ENCODE data around the gene SIRPA.

SIRPA gene

DNA sequence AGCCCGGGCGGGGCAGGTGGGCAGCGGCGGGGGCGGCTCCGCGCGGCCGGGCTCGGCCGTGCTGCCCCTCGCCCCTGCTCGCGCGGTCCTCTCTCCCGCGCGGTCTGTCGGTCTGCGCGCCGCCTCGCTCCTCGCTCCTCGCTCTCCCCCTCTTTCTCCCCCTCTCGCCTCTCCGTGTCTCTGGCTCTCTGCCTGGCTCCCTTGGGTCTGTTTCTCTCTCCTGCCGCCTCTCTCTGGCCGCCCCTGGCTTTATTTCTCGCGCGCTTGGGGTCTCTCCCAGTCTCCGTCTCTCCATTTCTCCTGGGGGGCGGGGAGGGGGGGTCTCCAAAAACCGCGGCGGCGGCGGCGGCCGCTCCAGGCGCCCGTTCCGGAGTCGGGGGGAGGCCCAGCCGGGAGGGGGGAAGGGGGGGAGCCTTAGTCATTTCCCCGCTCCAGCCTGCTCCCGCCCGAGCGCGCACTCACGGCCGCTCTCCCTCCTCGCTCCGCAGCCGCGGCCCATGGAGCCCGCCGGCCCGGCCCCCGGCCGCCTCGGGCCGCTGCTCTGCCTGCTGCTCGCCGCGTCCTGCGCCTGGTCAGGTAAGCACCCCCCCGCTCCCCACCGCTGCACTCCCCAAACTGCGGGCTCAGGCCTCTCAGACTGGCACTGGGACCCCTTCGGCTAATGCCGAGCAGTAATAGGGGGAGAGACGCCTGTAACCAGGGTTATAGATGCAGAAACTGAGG lies at the start of gene SIRPA:
Gene SIRPA, plus strand, starts transcription at position 457 of the 723 bp plus-strand sequence. Its CDS starts 41 bp downstream, at position 498.
- DNase-seq (ENCODE audit: low spot score) = peak; percentile 86

DNA sequence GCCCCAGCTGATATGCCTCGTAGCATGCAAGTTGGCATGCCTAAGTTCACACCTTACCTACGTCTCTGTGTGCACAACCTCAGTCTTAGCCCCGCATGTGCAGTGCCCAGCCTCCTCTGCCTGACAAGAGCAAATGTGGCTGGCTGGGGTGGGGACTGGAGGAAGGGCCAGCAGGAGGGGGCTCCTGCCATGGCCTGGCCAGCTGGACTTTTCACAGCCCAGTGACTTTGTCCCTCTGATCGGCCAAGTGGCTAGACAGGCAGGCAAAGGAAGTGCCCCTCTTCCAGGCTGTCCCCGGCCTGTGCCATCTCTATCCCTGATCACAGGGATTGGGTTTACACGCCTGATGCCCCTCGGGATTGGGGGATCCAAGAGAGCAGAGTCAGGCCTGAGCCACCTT lies 49.5 kb upstream of the SIRPA start:
- no peak for DNase-seq (ENCODE audit: low spot score)

DNA sequence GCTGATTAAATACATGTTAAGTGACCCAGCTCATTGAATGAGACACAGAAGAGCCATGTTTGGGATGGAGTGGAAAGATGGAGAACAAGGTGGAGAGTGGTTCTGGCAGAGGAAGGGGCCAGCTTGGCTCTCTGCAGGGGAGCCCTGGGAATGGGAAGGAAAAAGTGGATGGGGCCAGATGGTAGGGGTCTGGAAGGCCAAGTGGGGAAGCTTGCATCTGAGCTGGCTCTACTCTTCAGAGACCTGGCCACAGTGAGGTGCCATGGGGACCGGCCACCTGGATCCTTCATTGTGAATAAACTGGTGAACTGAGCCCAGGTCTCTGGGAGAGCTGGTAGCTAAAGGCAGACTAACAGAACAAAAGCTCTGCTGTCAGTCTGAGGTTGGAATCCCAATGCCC lies 48.9 kb upstream of the SIRPA start:
- DNase-seq (ENCODE audit: low spot score) = no peak

DNA sequence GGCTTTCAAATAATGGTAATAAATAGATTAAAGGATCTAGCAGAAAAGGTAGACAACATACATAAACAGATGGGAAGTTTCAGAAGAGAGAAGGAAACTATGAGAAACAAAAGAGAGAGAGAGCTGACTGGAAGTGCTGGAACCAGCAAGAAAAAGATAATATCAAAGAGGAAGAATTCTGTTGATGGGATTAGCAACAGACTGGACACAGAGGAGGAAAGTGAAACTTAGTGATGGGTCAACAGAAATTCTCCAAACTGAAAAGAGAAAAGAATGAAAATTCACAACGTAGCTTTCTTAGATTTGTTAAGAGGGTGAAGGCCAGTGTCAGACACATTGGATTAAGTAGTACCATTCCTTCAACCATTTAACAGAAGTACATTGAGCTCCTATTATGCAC lies 48.3 kb upstream of the SIRPA start:
- DNase-seq (ENCODE audit: low spot score) = no peak

DNA sequence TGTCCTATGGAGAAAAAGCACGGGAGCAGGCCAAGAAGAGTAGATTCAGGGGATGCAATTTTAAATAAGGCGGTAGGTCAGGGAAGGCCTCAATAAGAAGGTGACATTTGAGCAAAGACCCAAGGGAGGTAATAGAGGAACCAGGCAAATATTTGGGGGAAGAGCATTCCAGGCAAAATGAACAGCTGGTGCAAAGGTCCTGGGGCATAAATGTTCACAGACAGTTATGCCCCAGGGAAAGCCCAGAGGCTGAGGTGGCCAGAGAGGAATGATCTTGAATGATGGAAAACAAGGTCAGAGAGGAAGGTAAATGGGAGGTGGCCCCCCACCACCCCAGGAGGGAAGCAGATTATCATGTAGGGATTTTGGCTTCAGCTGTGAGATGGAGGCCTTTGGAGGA lies 47.4 kb upstream of the SIRPA start:
- no peak for DNase-seq (ENCODE audit: low spot score)

DNA sequence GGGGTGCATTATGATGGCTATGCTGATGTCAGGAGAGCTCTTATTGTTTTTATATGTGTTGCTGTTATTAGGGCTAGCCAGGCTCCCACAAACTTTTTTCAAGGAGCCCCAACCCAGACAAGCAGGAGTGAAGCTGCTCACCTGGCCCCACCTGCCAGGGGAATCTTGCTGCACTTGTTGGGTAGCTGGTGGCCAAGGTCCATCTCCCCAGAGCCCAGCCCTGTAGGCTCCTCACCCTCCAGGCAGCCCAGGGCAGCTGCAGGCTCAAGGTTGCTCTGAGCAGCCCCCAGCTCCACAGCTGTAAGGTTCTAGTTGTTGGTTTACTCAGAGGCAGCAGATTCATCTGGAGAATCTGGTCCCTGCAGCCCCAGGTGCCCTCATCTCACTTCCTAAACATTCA lies 46.8 kb upstream of the SIRPA start:
- no peak for DNase-seq (ENCODE audit: low spot score)

DNA sequence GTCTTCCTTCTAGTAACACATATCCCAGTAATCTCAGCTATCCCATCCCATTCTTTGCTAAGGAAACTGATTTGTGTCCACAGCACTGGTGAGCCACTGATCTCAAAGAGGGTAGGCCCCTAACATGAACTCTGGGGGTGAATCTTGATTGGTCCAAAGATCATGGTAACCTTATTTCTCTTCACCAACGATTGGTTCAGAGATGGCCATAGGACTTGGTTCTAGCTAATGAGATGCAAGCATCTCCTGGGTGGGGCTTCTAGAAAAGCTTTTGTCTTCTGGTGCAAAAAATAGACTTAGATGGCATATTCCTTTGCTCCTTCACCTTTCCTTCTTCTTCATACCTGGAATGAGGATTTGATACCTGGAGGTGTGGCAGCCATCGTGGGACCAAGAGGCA lies 43.8 kb upstream of the SIRPA start:
- DNase-seq (ENCODE audit: low spot score) = no peak

DNA sequence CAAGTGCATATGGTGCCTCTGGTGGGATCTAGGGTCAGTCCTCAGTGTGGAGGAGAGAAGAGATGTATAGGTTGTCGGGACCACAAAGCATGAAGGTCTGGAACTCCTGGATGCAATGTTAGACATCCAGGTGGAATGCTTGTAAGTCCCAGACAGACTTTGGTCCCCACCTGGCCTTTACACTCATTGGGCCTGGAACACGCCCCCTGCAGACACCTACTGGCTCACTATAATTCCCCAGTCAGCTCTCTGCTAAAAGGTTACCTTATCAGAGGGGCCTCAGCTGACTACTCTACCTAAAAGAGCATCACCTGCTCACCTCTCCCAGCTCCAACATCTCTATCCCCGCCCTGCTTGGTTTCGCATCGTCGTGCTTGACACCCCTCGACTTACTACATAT lies 41.7 kb upstream of the SIRPA start:
- no peak for DNase-seq (ENCODE audit: low spot score)

DNA sequence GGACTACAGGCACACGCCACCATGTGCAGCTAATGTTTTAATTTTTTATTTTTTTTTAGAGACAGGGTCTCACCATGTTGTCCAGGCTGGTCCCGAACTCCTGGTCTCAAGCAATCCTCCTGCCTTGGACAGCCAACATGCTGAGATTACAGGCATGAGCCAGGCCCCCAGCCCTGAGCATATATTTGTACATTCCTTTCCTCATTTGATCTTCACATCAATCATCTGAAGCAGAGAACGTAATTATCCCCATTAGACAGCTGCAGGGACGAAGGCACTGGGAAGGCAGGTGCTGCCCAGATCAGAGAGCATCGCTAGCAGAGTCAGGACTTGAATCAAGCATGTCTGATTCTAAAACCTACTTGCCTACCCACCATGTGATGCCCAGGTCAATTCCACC lies 41.0 kb upstream of the SIRPA start:
- no peak for DNase-seq (ENCODE audit: low spot score)

DNA sequence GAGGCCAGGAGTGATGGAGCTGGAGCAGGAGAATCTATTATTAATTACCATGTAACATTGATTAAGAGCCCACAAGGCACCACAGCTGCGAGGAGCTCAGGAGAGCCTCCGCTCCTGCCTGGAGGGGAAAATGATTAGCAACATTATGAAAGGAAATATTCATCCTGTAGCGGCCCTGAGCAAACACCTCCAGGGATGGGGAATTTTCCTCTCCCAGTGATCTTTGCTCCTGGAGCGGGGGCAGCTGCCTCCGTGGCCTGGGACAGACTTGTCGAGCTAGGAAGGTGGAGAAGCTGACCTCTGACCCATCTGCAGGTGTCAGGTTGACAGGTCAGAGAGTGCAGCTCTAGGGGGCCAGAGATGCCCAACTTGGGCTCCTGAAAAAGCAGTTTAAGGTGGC lies 40.1 kb upstream of the SIRPA start:
- DNase-seq (ENCODE audit: low spot score) = no peak

DNA sequence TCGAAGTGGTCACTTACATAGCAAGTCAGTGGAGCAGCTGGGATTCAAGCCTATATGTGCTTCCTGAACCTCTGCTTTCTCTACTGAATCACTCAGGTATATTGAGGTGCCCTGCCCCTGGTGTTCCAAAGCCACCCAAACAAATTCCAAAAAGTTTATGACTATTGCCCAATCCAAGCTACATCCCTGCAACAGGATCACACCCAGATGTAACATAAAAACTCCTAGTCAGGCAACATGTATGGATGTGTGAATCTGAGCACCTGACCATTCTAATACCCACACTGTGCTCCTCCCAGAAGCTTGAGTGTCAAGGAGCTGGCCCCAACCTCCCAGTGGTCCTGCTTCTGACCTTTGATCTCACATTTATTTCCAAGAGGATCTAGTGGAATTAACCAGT lies 39.5 kb upstream of the SIRPA start:
- DNase-seq (ENCODE audit: low spot score) = no peak

DNA sequence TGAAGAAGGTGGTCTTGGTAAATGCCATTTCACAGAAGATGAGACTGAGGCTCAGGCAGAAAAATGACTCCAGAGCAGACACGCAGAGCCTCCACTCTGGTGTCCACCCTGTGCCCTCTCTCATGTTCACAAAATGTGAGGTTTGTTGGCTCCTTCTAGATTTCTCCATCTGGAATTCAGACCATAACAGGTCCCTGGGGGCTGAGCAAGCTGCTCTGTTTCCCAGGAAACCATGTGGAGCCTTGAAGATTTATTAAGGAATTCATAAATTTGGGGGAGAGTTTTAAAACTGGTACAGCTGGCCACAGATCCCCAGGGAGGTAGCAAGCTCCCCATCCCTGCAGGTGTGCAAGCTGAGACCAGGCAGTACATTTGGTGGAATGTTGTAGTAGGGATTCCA lies 38.8 kb upstream of the SIRPA start:
- no peak for DNase-seq (ENCODE audit: low spot score)

DNA sequence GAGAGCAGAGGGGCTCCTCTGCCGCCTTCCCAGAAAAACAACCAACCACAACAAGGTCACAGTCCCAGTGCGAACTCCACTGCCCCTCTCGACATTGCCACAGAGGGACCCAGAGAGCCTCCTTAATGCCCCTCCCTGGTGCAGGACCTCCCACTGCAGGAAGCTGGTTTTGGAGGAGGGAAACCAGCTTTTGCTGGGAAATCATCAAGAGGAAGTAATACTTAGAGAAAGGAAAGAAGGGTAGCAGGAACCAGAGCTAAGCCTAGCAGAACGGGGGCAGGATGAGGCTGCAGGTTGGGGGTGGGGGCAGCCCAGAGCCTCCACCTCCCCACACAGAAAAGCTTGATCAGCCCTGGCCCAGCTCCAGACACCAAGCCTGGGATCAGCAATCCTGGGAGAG lies 37.7 kb upstream of the SIRPA start:
- DNase-seq (ENCODE audit: low spot score) = no peak

DNA sequence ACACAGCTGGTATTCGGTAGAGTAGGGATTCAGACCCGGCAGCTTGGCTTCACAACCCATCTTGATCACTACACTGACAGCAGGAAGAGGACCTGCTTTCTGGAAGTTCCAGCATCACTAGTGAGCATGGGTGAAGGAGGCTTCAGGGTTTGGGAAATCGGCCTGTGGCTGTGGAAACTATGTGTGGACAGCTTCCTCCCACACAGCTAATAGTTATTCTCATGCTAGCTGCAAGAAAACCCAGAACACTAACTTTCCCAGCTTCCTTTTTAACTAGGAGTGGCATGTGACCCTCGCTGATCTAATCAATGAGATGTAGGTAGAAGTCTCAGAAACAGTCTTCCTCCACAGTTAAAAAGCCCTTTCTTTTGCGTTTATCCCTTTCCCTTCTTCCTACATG lies 36.3 kb upstream of the SIRPA start:
- no peak for DNase-seq (ENCODE audit: low spot score)

DNA sequence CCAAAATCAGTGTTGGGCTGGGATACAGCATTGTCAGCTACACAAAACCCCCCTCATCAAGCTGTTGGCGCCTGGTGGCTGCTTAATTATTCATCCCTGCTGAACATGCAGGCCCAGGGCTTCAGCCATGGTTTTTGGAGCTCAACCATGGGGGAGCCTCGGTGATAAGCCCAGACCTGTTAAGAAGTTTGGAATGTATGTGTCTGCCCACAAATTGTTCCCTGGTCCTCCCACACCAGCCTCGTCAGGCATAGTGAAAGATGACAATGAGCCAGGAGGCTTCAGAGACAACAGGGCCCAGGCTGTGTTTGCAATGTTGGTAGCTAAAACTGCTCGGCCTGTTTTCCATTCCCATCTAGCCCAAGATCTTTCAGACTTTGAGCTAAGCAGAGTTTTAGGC lies 34.8 kb upstream of the SIRPA start:
- DNase-seq (ENCODE audit: low spot score) = no peak

DNA sequence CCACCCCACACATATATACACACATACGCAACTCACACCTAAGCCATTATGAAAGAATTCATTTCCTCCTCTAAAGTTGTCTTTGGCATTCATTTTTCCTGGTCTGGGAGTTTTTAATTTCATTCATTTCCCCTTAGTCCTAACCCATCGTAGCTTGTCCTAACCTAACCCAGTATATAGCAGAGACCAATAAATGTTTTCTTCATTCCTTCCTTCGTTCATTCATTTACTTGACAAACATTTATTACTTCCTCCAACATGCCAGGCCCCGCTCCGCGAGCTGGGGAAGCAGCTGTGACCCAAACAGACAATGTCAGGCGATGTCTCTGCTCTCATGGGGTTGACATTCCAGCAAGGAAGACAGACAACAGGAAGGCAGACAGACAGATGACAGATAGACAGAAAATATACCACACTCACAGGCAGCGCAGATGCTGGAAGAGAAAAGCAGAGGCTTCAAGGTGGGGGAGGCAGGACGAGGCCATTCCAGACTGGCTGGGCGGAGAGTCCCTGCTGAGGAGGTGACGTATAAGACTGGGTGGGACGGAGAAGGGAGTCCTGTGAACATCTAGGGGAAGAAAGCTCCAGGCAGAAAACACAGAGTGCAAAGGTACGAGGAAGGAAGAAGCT lies 33.7 kb upstream of the SIRPA start:
- no peak for DNase-seq (ENCODE audit: low spot score)

DNA sequence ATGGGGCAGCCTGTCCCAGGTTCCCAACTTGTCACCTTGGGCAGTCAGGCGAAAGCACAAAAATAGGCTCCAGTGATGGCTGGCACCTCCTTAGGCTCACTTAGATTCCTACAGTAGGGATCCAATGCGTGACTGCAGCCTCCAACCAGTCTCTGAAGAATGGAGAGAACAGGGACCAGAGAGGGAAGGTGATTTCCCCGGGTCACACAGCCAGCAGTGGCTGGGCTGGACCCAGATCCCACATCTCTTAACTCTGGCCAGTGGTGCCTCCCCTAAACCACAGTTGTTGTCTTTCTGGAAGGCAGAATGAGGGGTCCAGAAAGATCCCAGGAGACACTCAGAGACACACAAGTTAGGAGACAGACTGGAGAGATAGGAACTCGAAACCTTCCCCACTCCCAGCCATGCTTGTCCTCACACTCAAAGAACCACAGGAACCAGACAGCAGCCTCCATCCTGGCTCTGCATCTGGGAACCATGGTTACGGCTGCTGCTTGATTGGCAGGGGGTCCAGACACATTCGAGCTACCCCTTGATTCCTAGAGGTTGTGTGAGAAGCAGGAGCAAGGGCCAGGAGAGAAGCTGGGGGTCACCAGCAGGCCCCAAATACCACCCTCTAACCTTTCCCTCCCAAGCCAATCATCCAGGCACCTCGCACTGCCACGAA lies 33.1 kb upstream of the SIRPA start:
- DNase-seq (ENCODE audit: low spot score) = no peak

DNA sequence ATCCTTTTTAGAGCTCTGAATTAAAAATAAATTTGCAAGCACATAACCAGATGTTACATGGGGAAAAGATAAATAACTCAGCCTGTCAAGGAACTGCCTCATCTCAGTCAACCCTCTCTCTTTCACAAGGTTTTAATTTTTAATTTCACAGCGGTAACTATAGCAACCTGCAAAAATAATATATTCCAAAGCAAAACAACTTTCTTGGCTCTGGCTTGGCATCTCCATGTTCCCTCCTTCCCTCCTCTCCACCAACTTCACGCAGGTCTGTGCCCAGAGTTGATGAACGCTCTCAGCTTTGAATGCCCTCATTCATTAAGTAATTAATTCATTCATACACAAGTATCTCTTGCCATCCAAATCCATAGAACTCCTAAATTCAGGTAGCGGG lies 32.5 kb upstream of the SIRPA start:
- DNase-seq (ENCODE audit: low spot score) = no peak

DNA sequence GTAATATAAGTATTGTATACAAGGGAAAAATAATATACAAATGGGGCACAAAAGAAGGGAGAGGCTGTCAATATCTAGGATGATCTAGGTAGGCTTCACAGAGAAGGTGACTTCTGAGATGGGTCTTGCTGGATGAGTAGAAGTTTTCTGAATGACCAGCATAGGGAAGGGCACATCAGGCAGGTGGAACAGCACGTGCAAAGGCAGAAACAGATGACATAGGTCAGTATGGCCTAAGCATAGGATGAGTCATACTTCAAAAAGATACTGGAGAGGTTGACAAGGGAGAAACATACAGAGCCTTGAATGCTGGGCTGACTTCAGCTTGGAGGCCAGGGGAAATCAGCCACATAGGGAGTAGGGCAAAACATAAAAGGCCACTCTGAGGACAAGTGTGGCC lies 31.9 kb upstream of the SIRPA start:
- no peak for DNase-seq (ENCODE audit: low spot score)

DNA sequence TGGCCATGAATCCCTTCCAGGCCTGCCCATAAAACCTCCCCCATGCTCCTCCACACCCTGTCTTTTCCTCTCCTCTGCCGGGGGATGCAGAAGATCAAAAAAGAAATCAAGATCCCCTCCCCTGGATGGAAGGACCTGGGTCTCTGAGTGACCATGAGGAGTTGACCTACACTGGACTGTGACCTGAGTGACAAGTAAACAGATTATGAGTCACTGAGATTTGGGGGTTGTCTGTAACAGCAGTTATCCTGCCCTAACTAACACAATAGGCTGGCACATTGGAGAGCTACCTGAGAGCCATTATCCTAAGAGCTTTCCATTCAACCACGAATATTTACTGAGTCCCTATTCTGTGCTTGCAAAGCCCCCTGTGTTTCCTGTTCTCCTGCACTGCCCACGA lies 28.4 kb upstream of the SIRPA start:
- DNase-seq (ENCODE audit: low spot score) = no peak

DNA sequence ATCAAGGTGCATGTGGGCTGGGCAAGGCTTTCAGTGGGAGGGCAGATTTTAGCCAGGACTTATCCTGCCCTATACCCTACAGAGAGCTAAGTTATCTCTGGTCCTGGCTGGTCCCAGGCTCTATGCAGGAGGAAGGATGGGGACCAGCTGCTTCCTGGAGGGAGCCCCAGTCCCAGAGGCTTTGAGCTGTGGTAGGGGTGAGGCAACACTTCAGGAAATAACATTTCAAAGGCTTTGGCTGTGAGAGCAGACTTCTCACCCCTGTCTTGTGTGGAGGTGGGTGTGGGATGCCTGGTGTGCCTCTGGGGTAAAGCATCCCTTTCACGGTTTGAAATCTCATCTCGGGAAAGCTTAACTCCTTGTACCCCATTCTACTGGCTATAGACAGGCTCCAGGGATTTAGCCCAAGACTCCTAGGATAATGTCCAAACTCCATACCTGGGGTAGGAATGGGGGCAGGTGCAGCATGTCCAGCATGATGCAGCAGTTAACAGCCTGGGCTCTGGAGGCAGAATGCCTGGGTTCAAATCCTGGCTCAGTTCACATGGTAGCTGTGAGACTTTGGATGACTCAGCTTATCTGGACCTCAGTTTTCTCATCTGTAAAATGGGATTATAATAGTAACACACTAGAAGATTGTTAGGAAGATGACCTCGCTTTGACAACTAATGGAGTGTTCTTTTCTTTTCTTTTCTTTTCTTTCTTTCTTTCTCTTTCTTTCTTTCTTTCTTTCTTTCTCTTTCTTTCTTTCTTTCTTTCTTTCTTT lies 27.5 kb upstream of the SIRPA start:
- DNase-seq (ENCODE audit: low spot score) = no peak

DNA sequence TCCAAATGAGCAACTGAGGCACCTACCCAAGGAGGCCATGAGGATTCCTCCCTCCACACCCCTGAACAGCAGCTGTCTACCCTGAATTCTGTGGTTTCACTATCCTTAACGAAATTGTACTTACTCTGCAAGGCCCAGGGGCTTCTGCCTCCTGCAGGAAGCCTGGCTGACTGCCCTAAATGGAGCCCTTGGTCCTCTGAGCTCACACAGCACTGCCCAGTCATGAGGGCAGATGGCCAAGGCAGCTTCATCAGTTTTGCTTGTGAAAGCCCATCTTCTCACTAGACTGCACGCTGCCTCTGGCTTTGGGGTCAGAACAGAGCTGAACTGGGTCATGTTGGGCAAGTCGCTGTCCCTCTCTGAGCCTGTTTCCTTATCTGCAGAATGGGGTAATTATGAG lies 26.4 kb upstream of the SIRPA start:
- no peak for DNase-seq (ENCODE audit: low spot score)

DNA sequence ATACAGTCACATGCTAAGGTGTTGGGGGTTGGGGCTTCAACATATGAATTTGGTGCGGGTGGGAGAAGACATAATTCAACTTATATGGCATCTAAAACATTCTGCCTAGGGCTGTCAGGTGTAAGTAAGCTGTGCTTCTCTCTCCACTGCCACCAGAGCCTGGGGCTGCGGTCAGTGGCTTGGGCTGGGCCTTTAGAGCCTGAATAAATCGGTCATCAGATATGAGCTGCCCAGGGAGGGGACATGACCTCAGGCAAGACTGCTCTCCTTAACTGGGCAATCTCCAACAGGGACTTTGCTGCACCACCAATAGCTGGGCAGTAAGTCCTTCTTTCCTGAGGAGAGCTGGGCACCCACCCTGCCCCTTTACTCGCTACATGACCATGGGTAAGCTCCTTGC lies 24.9 kb upstream of the SIRPA start:
- no peak for DNase-seq (ENCODE audit: low spot score)

All from putamen (tissue), 1 donor.